DMS 273 (cell line): ENCODE measurements around the gene CSAD.

Experiments
- DNase-seq: peaks from one replicate; lab custom pipeline; 2025; ENCODE audit not compliant: unreplicated experiment; lab: John Stamatoyannopoulos, UW

CSAD gene

GRCh38 chr12:53180220-53180930 is at the start of gene CSAD, which contains the start of gene ZNF740:
Gene CSAD (minus strand): TSS chr12:53180925. CDS start chr12:53173470, 7,455 bp downstream.
Gene ZNF740 (plus strand): TSS chr12:53180722. CDS start chr12:53181984, 1,262 bp downstream.
- peak; percentile 97 for DNase-seq

GRCh38 chr12:53230108-53230845 is 49.6 kb upstream of the CSAD start:
- no peak for DNase-seq

- no peak for DNase-seq
Measured at GRCh38 chr12:53229454-53229853, 48.7 kb upstream of the CSAD start.

- no peak for DNase-seq
Measured at GRCh38 chr12:53227836-53228235, 47.1 kb upstream of the CSAD start.

- DNase-seq = no peak
Measured at GRCh38 chr12:53227341-53227740, 46.6 kb upstream of the CSAD start.

GRCh38 chr12:53226815-53227214 is 46.1 kb upstream of the CSAD start:
- DNase-seq = no peak

- peak; percentile 46 for DNase-seq
Measured at GRCh38 chr12:53225635-53226424, 45.1 kb upstream of the CSAD start.

- DNase-seq = no peak
Measured at GRCh38 chr12:53224897-53225634, 44.3 kb upstream of the CSAD start.

- DNase-seq = peak; percentile 78
Measured at GRCh38 chr12:53224061-53224896, 43.6 kb upstream of the CSAD start.

- DNase-seq = peak; percentile 28
Measured at GRCh38 chr12:53223389-53224060, 42.8 kb upstream of the CSAD start.

- no peak for DNase-seq
Measured at GRCh38 chr12:53222806-53223261, 42.1 kb upstream of the CSAD start.

GRCh38 chr12:53222170-53222721 is 41.5 kb upstream of the CSAD start:
- DNase-seq = peak; percentile 28

GRCh38 chr12:53221203-53222080 is 40.7 kb upstream of the CSAD start:
- DNase-seq = peak; percentile 68

- peak; percentile 94 for DNase-seq
Measured at GRCh38 chr12:53220694-53221202, 40.0 kb upstream of the CSAD start.

- no peak for DNase-seq
Measured at GRCh38 chr12:53219956-53220693, 39.4 kb upstream of the CSAD start.

GRCh38 chr12:53219292-53219955 is 38.7 kb upstream of the CSAD start:
- no peak for DNase-seq
